H1 (cell line): ENCODE data around the gene TCERG1L. TPM values are rescaled to one million over a fixed set of nuclear protein-coding genes. Genes with fewer than 3 reads are reported as not detected.

Experiments
- ASH2L ChIP-seq: fragments of 200-600, 300-600 bp; sonication (generic); IDR thresholded peaks from one replicate; pipeline ENCODE4 v1.7.1; 2017; ENCODE audit warnings: low read length
- GABPA ChIP-seq: IDR thresholded peaks from 2 replicates; pipeline ENCODE4 v1.6.1; 2011; ENCODE audit warnings: mild to moderate bottlenecking, low read length, moderate library complexity, borderline replicate concordance; ENCODE audit not compliant: insufficient read depth
- RFX5 ChIP-seq: IDR thresholded peaks from 2 replicates; pipeline ENCODE4 v1.6.1; 2011; ENCODE audit warnings: low read depth, low read length, improper control_type of control experiment, borderline replicate concordance
- SIX5 ChIP-seq: IDR thresholded peaks from 2 replicates; pipeline ENCODE4 v1.6.1; 2011; ENCODE audit warnings: mild to moderate bottlenecking, low read depth, low read length
- SRF ChIP-seq: IDR thresholded peaks from 2 replicates; pipeline ENCODE4 v1.6.1; 2011; ENCODE audit warnings: mild to moderate bottlenecking, low read depth, low read length, moderate library complexity
- polyA plus RNA-seq, 7 experiments: library from polyadenylated mRNA; depleted of rRNA in 3 of 7; stranded (reverse) in 5 of 7; unstranded in 2 of 7; fragments of >200 nt in 5 of 7; fragments of 200-250 nt in 2 of 7; gene quantifications; 1 replicate in 5 of 7; 2 replicates in 1 of 7; 4 replicates in 1 of 7; pipeline versions ENCODE4 v1.2.1 to v1.2.3, GENCODE V29; 2011 to 2013; ENCODE audit warnings: missing spikeins in 2 of 7, mixed read lengths in 2 of 7
- total RNA-seq: library from RNA; stranded (reverse); fragmentation: NEBNext Ultra II Directional; extraction: Animal tissue kit (Norgen Biotek cat#: 25700); gene quantifications from 2 replicates; pipeline ENCODE4 v1.2.1, GENCODE V29; 2021
- TF ChIP-seq, protein P1 (sequence below): IDR thresholded peaks from 2 replicates; pipeline ENCODE4 v1.6.1; 2011; ENCODE audit warnings: low read length, improper control_type of control experiment

The TCERG1L gene
- total and polyA plus RNA-seq, 2 of the 8 experiments (the other 6 are each of a cell fraction or from before 2014, with no cell fraction given): 3.9 to 6.9 TPM

DNA sequence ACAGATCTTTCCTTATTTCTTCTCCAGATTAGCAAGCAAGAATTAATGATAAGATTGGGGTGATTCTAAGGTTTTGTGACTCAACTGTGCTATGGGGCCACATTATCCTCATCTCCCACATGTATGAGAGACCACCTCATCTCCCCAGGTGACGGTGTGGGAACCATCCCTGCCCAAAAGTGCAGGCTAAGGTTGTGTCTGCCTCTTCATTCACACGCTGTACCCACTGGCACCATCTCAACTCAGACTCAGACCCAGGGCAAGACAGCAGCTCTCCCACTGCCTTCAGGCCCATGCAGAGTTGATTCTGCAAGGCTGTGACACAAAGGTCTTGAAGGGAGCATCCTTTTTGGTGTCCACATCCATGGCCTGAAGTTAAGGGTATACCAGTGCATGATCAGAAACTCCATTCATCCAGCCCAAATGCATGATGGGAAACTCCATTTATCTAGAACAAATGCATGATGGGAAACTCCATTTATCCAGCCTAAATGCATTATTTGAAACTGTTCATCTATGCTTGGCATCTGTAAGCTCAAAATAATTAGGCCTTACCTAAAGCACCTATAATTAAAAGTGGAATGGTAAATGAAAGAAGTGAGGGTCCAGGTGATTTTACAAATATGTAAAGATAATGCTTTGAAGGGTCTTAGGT is 99.4 kb downstream of the TCERG1L start (continued):
- no peak for TF ChIP-seq SRF
- no peak for TF ChIP-seq SIX5
- TF ChIP-seq GABPA: no peak
- no peak for TF ChIP-seq ASH2L
- TF ChIP-seq, protein P1, sequence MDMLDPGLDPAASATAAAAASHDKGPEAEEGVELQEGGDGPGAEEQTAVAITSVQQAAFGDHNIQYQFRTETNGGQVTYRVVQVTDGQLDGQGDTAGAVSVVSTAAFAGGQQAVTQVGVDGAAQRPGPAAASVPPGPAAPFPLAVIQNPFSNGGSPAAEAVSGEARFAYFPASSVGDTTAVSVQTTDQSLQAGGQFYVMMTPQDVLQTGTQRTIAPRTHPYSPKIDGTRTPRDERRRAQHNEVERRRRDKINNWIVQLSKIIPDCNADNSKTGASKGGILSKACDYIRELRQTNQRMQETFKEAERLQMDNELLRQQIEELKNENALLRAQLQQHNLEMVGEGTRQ: no peak
- TF ChIP-seq RFX5: no peak
- TF ChIP-seq, all 59 proteins: peak for 0
